K562 (cell line): ENCODE data around the gene ZNF761. TPM values are rescaled to one million over a fixed set of nuclear protein-coding genes. Genes with fewer than 3 reads are reported as not detected.
A peak's percentile ranks its signal among the peaks of the same experiment; 100 is the strongest.

ENCODE experiments used
- ADNP ChIP-seq: fragments of 200-800 bp; sonication (Bioruptor generic); IDR thresholded peaks from 2 replicates; pipeline ENCODE4 v1.6.1; 2016; ENCODE audit warnings: missing genetic modification characterization, missing compliant biosample characterization
- CBX3 ChIP-seq, 2 experiments: IDR thresholded peaks; 1 replicate in 1 of 2; 2 replicates in 1 of 2; pipeline ENCODE4 v1.6.1; 2012; ENCODE audit warnings: inconsistent platforms in 2 of 2, low read length in 2 of 2, borderline replicate concordance in 1 of 2, control low read depth in 1 of 2
- CCAR2 ChIP-seq: fragments of 200-400 bp; formaldehyde crosslinking; IDR thresholded peaks from 2 replicates; pipeline ENCODE4 v1.6.1; 2017; ENCODE audit warnings: mild to moderate bottlenecking, low read depth, low read length
- E2F4 ChIP-seq: sonication (generic); formaldehyde crosslinking; IDR thresholded peaks from 2 replicates; pipeline ENCODE4 v1.8.0; 2022; ENCODE audit warnings: mild to moderate bottlenecking, low read depth, missing genetic modification reagents
- ELF2 ChIP-seq: fragments of 250-450 bp; sonication (Bioruptor Pico); IDR thresholded peaks from 2 replicates; pipeline ENCODE4 v1.5.0; 2021; ENCODE audit warnings: mild to moderate bottlenecking
- ETV5 ChIP-seq: sonication (generic); formaldehyde crosslinking; IDR thresholded peaks from 2 replicates; pipeline ENCODE4 v1.4.0; 2020; ENCODE audit warnings: low read depth, mild to moderate bottlenecking, missing genetic modification reagents
- MBD2 ChIP-seq: sonication (generic); IDR thresholded peaks from 2 replicates; pipeline ENCODE4 v1.6.1; 2016; ENCODE audit warnings: low read depth, borderline replicate concordance
- MCM2 ChIP-seq: fragments of 450-650 bp; IDR thresholded peaks from 2 replicates; pipeline ENCODE4 v1.6.1; 2017; ENCODE audit warnings: low read depth, mild to moderate bottlenecking
- NFATC3 ChIP-seq: fragments of 450-650 bp; IDR thresholded peaks from 2 replicates; pipeline ENCODE4 v1.6.1; 2017; ENCODE audit warnings: mild to moderate bottlenecking
- RB1 ChIP-seq: fragments of 450-650 bp; IDR thresholded peaks from 2 replicates; pipeline ENCODE4 v1.6.1; 2017; ENCODE audit warnings: low read depth, mild to moderate bottlenecking
- RHOXF2B ChIP-seq: fragments of 250-450 bp; sonication (Bioruptor Pico); conservative IDR thresholded peaks from 2 replicates; pipeline ENCODE4 v1.5.1; 2021
- RNF2 ChIP-seq: sonication (generic); IDR thresholded peaks from 2 replicates; pipeline ENCODE4 v1.6.1; 2016
- RUNX1 ChIP-seq: sonication (generic); IDR thresholded peaks from 2 replicates; pipeline ENCODE4 v1.6.1; 2016; ENCODE audit warnings: antibody characterized with exemption, low read depth
- SMARCC2 ChIP-seq: fragments of 450-650 bp; IDR thresholded peaks from 2 replicates; pipeline ENCODE4 v1.6.1; 2017; ENCODE audit warnings: antibody characterized with exemption, moderate library complexity, mild to moderate bottlenecking, low read depth
- SMARCE1 ChIP-seq: fragments of 450-650 bp; IDR thresholded peaks from 2 replicates; pipeline ENCODE4 v1.7.1; 2016; ENCODE audit warnings: mild to moderate bottlenecking
- ZFP91 ChIP-seq: sonication (generic); formaldehyde crosslinking; IDR thresholded peaks from 2 replicates; pipeline ENCODE4 v1.8.0; 2022; ENCODE audit warnings: mild to moderate bottlenecking, missing genetic modification reagents
- ZFX ChIP-seq: sonication (generic); formaldehyde crosslinking; IDR thresholded peaks from 2 replicates; pipeline ENCODE4 v1.8.0; 2022; ENCODE audit warnings: mild to moderate bottlenecking, missing genetic modification reagents, moderate library complexity
- ZNF165 ChIP-seq: fragments of 250-450 bp; sonication (Bioruptor Pico); IDR thresholded peaks from 2 replicates; pipeline ENCODE4 v1.4.0; 2020; ENCODE audit warnings: borderline replicate concordance
- ZNF696 ChIP-seq: fragments of 250-450 bp; sonication (Bioruptor Pico); conservative IDR thresholded peaks from 2 replicates; pipeline ENCODE4 v1.4.0; 2020; ENCODE audit warnings: mild to moderate bottlenecking, moderate library complexity
- polyA plus RNA-seq, 8 experiments: library from polyadenylated mRNA; depleted of rRNA in 4 of 8; stranded (reverse) in 5 of 8; unstranded in 3 of 8; fragments of >200 nt; fragmentation: Nextera tagmentation in 2 of 8; fragmentation: Illumina TruSeq in 1 of 8; extraction: Ambion mirVana in 2 of 8; extraction: Trizol in 1 of 8; gene quantifications; 2 replicates each; pipeline versions ENCODE4 v1.2.1 to v1.2.3, GENCODE V29; 2011 to 2014; ENCODE audit warnings: inconsistent platforms in 1 of 8, missing spikeins in 1 of 8
- total RNA-seq, 7 experiments: library from RNA; depleted of rRNA in 6 of 7; stranded (reverse); fragments of >200 nt in 6 of 7; fragmentation: Illumina TruSeq in 2 of 7; extraction: Trizol in 2 of 7; gene quantifications; 2 replicates each; pipeline versions ENCODE4 v1.2.1 to v1.2.3, GENCODE V29; 2011 to 2021; ENCODE audit warnings: low replicate concordance in 1 of 7
- TF ChIP-seq, protein P1 (sequence below): sonication (generic); formaldehyde crosslinking; IDR thresholded peaks from 2 replicates; pipeline ENCODE4 v1.8.1; 2023; ENCODE audit warnings: mild to moderate bottlenecking, missing genetic modification reagents
- TF ChIP-seq, protein P2 (sequence below): fragments of 450-650 bp; formaldehyde crosslinking; IDR thresholded peaks from 2 replicates; pipeline ENCODE4 v1.4.0; 2020; ENCODE audit warnings: mild to moderate bottlenecking, moderate library complexity

ZNF761 gene
- total and polyA plus RNA-seq, 9 of the 15 experiments (the other 6 are each of a cell fraction or from before 2014, with no cell fraction given), result 10.3 to 30.2 (median 17.0) TPM

DNA sequence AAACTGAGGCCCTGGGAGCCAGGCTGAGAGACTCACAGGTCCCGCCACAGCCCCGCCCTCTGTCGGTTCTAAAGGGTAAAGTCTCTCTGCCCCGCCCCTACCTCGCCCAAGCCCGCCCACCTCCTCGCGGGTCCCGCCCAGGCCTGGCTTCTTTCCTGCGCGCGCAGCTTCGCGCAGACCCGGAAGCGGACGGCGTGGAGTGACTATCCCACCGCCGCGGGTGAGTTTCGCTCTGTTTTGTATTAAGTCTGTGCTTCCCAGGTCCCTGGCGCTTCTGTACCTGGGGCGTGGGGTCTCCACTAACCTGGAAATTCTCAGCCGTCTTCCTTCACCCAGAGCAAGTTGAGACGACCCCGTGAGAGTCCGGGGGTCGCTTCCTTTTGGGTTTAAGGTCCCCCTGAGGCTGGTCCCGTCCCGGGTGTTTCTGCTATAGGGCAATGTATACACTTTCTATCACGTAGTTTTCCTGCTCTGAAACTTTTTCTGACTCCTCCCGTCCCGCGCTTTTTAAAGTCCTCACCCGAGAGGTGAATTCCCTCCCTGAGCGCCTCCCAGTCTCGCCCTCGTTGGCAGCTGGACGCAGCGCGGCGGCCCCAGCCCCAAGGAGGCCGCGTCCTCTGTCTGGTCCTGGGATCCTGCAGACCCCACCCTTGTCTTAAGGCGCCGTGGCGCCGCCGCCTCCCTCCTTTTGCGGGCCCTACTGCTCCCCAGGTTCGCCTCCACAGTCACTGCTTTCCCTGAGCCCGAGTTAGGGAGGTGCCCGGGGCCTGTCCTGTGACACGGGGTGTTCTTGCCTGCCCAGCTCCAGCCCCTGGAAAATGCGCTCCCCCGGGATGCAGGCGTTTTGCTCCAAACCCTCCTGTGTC is 36.6 kb upstream of the ZNF761 start, which contains the start of gene ZNF765 (continued):
- no peak for TF ChIP-seq ZFP91
- no peak for TF ChIP-seq ADNP (tag)
- no peak for TF ChIP-seq RNF2
- TF ChIP-seq CCAR2, result no peak
- no peak for TF ChIP-seq ETV5 (CRISPR knock-in tag)
- no peak for TF ChIP-seq ZNF696 (CRISPR knock-in tag)
- TF ChIP-seq RB1, result peak; percentile 28; the same call in 1 of the 2 replicates
- TF ChIP-seq CBX3 (IDR thresholded peaks at IDR 0.05; ENCODE audit: borderline replicate concordance in 1 of 2, low read length in 2 of 2), result no peak
- TF ChIP-seq ZFX (CRISPR knock-in tag), result 0 out of 2 replicates have a peak, but pooled peaks have one; percentile 8
- TF ChIP-seq E2F4 (CRISPR knock-in tag), result no peak
- no peak for TF ChIP-seq SMARCE1
- TF ChIP-seq, protein P1, sequence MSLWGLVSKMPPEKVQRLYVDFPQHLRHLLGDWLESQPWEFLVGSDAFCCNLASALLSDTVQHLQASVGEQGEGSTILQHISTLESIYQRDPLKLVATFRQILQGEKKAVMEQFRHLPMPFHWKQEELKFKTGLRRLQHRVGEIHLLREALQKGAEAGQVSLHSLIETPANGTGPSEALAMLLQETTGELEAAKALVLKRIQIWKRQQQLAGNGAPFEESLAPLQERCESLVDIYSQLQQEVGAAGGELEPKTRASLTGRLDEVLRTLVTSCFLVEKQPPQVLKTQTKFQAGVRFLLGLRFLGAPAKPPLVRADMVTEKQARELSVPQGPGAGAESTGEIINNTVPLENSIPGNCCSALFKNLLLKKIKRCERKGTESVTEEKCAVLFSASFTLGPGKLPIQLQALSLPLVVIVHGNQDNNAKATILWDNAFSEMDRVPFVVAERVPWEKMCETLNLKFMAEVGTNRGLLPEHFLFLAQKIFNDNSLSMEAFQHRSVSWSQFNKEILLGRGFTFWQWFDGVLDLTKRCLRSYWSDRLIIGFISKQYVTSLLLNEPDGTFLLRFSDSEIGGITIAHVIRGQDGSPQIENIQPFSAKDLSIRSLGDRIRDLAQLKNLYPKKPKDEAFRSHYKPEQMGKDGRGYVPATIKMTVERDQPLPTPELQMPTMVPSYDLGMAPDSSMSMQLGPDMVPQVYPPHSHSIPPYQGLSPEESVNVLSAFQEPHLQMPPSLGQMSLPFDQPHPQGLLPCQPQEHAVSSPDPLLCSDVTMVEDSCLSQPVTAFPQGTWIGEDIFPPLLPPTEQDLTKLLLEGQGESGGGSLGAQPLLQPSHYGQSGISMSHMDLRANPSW (CRISPR knock-in tag), result no peak
- no peak for TF ChIP-seq RUNX1
- TF ChIP-seq NFATC3, result no peak
- TF ChIP-seq, protein P2, sequence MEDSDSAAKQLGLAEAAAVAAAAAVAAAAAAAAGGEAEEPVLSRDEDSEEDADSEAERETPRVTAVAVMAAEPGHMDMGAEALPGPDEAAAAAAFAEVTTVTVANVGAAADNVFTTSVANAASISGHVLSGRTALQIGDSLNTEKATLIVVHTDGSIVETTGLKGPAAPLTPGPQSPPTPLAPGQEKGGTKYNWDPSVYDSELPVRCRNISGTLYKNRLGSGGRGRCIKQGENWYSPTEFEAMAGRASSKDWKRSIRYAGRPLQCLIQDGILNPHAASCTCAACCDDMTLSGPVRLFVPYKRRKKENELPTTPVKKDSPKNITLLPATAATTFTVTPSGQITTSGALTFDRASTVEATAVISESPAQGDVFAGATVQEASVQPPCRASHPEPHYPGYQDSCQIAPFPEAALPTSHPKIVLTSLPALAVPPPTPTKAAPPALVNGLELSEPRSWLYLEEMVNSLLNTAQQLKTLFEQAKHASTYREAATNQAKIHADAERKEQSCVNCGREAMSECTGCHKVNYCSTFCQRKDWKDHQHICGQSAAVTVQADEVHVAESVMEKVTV (CRISPR knock-in tag), result no peak
- TF ChIP-seq SMARCC2, result no peak
- no peak for TF ChIP-seq RHOXF2B (CRISPR knock-in tag)
- no peak for TF ChIP-seq MCM2
- TF ChIP-seq ELF2, result peak; percentile 97
- TF ChIP-seq MBD2, result peak; percentile 53; the same call in 1 of the 2 replicates
- TF ChIP-seq ZNF165, result no peak
